ENCODE results near the gene BRIP1.

BRIP1 gene

GRCh38 chr17:61714300-61714699 lies 149.0 kb downstream of the BRIP1 start (continued):
- no peak for TF ChIP-seq KLF8 (tag by site-specific recombination; IDR thresholded peaks at IDR 0.05)
- no peak for TF ChIP-seq TCF7L2 (IDR thresholded peaks at IDR 0.05; ENCODE audit: borderline replicate concordance, low read depth, low read length)

- Histone ChIP-seq H3K27ac (ENCODE audit: extremely low read depth, low read depth, low read length) (no peak overlapping the region), H3K9me3 (ENCODE audit: control insufficient read depth, insufficient read depth, low read depth, low read length) (no peaks in the 10 kb centered on the region; the same call in none of the 2 replicates), H3K36me3 (ENCODE audit: control insufficient read depth in 2 of 2, insufficient read depth in 1 of 2, low read length in 2 of 2) (peaks cover 42 to 44% of the 10 kb centered on the region in 2 experiments), H3K4me3 (ENCODE audit: low read depth, low read length) (no peak overlapping the region), H3K4me1 (ENCODE audit: control insufficient read depth, insufficient read depth, low read length) (no peaks in the 10 kb centered on the region)
- TF ChIP-seq ZNF19 (tag by site-specific recombination; IDR thresholded peaks at IDR 0.05; ENCODE audit: low read depth) (no peak), ZNF660 (tag by site-specific recombination; IDR thresholded peaks at IDR 0.05) (no peak), ZNF133 (tag by site-specific recombination; IDR thresholded peaks at IDR 0.05) (no peak), ZNF585B (tag by site-specific recombination; IDR thresholded peaks at IDR 0.05) (no peak), ZNF24 (tag by site-specific recombination; IDR thresholded peaks at IDR 0.05) (no peak), ZNF830 (tag by site-specific recombination; IDR thresholded peaks at IDR 0.05; ENCODE audit: low read depth) (no peak), ZSCAN30 (tag by site-specific recombination; IDR thresholded peaks at IDR 0.05) (no peak), ZNF311 (tag by site-specific recombination; IDR thresholded peaks at IDR 0.05; ENCODE audit: borderline replicate concordance) (no peak), ZNF785 (tag by site-specific recombination; IDR thresholded peaks at IDR 0.05) (no peak), ZNF610 (tag by site-specific recombination; IDR thresholded peaks at IDR 0.05; ENCODE audit: borderline replicate concordance) (no peak), ZNF16 (tag by site-specific recombination; IDR thresholded peaks at IDR 0.05; ENCODE audit: low read depth) (no peak)
- POLR2A ChIA-PET: interaction anchor here (0.7 kb wide), 1 partner anchor 95 kb away, joined by 3 read pairs; no protein-coding TSS in a partner anchor
- CTCF ChIA-PET: interaction anchor here (0.6 to 0.7 kb wide), 2 partner anchors 34 to 149 kb away, joined by 3 read pairs; no protein-coding TSS in a partner anchor
Observed at GRCh38 chr17:61713035-61713434, 150.3 kb downstream of the BRIP1 start.

GRCh38 chr17:61710546-61710945 lies 152.8 kb downstream of the BRIP1 start:
- TF ChIP-seq ZNF280C (tag by site-specific recombination; IDR thresholded peaks at IDR 0.05) (no peak), GLI2 (tag by site-specific recombination; IDR thresholded peaks at IDR 0.05; ENCODE audit: borderline replicate concordance, low read depth) (no peak), KLF1 (tag by site-specific recombination; IDR thresholded peaks at IDR 0.05) (no peak), ZNF777 (tag by site-specific recombination; IDR thresholded peaks at IDR 0.05; ENCODE audit: borderline replicate concordance) (no peak), ELK4 (IDR thresholded peaks at IDR 0.05; ENCODE audit: borderline replicate concordance, low read depth, low read length) (no peak), ZNF510 (tag by site-specific recombination; IDR thresholded peaks at IDR 0.05; ENCODE audit: insufficient replicate concordance) (no peak), ZNF555 (tag by site-specific recombination; conservative IDR thresholded peaks at IDR 0.05) (no peak)
- Histone ChIP-seq H3K9me3 (ENCODE audit: control insufficient read depth, insufficient read depth, low read depth, low read length) (no peaks in the 10 kb centered on the region; the same call in 1 of the 2 replicates), H3K27ac (ENCODE audit: extremely low read depth, low read depth, low read length) (no peak overlapping the region), H3K4me1 (ENCODE audit: control insufficient read depth, insufficient read depth, low read length) (no peaks in the 10 kb centered on the region), H3K4me3 (ENCODE audit: low read depth, low read length) (no peak overlapping the region), H3K36me3 (ENCODE audit: control insufficient read depth in 2 of 2, insufficient read depth in 1 of 2, low read length in 2 of 2) (peaks cover 36 to 44% of the 10 kb centered on the region in 2 experiments)
- ChIA-PET CTCF (no interaction called here), POLR2A (no interaction called here)
